ENCODE results near the gene ZBTB47. TPM values are rescaled to one million over a fixed set of nuclear protein-coding genes. Genes with fewer than 3 reads are reported as not detected.

Gene ZBTB47
- total RNA-seq, 3 donors from 2014 or later (not counting 1 experiment from before 2014, with no cell fraction given), result 2.1 to 3.0 (median 3.0) TPM

GRCh38 chr3:42640771-42641370 is 12.6 kb upstream of the ZBTB47 start:
- Mint-ChIP-seq H3K4me3 (peak overlapping the region; percentile 29), H3K27me3 (ENCODE audit: low read depth in 2 of 2) (no peaks in the 10 kb centered on the region), H3K36me3 (peaks cover 19% of the 10 kb centered on the region), H3K27ac (peak overlapping the region in 1 of 2 donors; percentile 50), H3K9me3 (no peaks in the 10 kb centered on the region), H3K4me1 (peaks cover 8 to 10% of the 10 kb centered on the region in 2 donors)
- peaks cover 81% of the 10 kb centered on the region for H3K36me3 ChIP-seq (ENCODE audit: control insufficient read depth, insufficient read depth, low read length)
- H3K4me1 ChIP-seq (ENCODE audit: control insufficient read depth, insufficient read depth, low read length), result peaks cover 7% of the 10 kb centered on the region
- intact Hi-C loops (cut with micrococcal nuclease), result no loop called here
- H3K4me3 ChIP-seq (ENCODE audit: low read length), result no peak overlapping the region
- TF ChIP-seq CTCF (IDR thresholded peaks at IDR 0.05), result no peak
- H3K27me3 ChIP-seq (ENCODE audit: control insufficient read depth, insufficient read depth, low read length), result no peaks in the 10 kb centered on the region
- 91% methylated on average over 4 of the region's 6 CpGs for WGBS (ENCODE audit: insufficient coverage)
- DNase-seq (no peak), ATAC-seq (no peak)
- H3K9me3 ChIP-seq (ENCODE audit: control insufficient read depth, insufficient read depth, low read length), result no peaks in the 10 kb centered on the region
- H3K27ac ChIP-seq (ENCODE audit: low read length), result no peak overlapping the region

- TF ChIP-seq CTCF (IDR thresholded peaks at IDR 0.05), result no peak
- no peaks in the 10 kb centered on the region for H3K9me3 Mint-ChIP-seq
- Histone ChIP-seq H3K27me3 (ENCODE audit: control insufficient read depth, insufficient read depth, low read length) (no peaks in the 10 kb centered on the region), H3K4me3 (ENCODE audit: low read length) (no peak overlapping the region), H3K27ac (ENCODE audit: low read length) (no peak overlapping the region), H3K9me3 (ENCODE audit: control insufficient read depth, insufficient read depth, low read length) (no peaks in the 10 kb centered on the region), H3K36me3 (ENCODE audit: control insufficient read depth, insufficient read depth, low read length) (peaks cover 50% of the 10 kb centered on the region), H3K4me1 (ENCODE audit: control insufficient read depth, insufficient read depth, low read length) (peaks cover 12% of the 10 kb centered on the region)
- WGBS (ENCODE audit: insufficient coverage), result 96% methylated on average over 4 of the region's 5 CpGs
- intact Hi-C loops (cut with micrococcal nuclease), result no loop called here
- H3K4me3 Mint-ChIP-seq, result no peak overlapping the region
- H3K27me3 Mint-ChIP-seq (ENCODE audit: low read depth in 2 of 2), result no peaks in the 10 kb centered on the region
- DNase-seq, result no peak
- peaks cover 9% of the 10 kb centered on the region for H3K36me3 Mint-ChIP-seq
- ATAC-seq, result no peak
- peaks cover 0 to 21% of the 10 kb centered on the region in 2 donors for H3K4me1 Mint-ChIP-seq
- peak overlapping the region; percentile 4 to 73 for H3K27ac Mint-ChIP-seq
These were observed 5.6 kb upstream of the ZBTB47 start for GRCh38 chr3:42647821-42648459.

- peak overlapping the region; percentile 63 to 73 for H3K27ac Mint-ChIP-seq
- peaks cover 39% of the 10 kb centered on the region for H3K36me3 ChIP-seq (ENCODE audit: control insufficient read depth, insufficient read depth, low read length)
- H3K27me3 Mint-ChIP-seq (ENCODE audit: low read depth in 2 of 2), result no peaks in the 10 kb centered on the region
- DNase-seq (no peak), ATAC-seq (no peak)
- no peak overlapping the region for H3K27ac ChIP-seq (ENCODE audit: low read length)
- peaks cover 0 to 31% of the 10 kb centered on the region in 2 donors for H3K4me1 Mint-ChIP-seq
- peaks cover 23% of the 10 kb centered on the region for H3K4me1 ChIP-seq (ENCODE audit: control insufficient read depth, insufficient read depth, low read length)
- no peaks in the 10 kb centered on the region for H3K9me3 ChIP-seq (ENCODE audit: control insufficient read depth, insufficient read depth, low read length)
- H3K27me3 ChIP-seq (ENCODE audit: control insufficient read depth, insufficient read depth, low read length), result no peaks in the 10 kb centered on the region
- no peak overlapping the region for H3K4me3 Mint-ChIP-seq
- H3K4me3 ChIP-seq (ENCODE audit: low read length), result no peak overlapping the region
- no peaks in the 10 kb centered on the region for H3K36me3 Mint-ChIP-seq
- intact Hi-C loops (cut with micrococcal nuclease), result no loop called here
- no peak for TF ChIP-seq CTCF (IDR thresholded peaks at IDR 0.05)
- WGBS (ENCODE audit: insufficient coverage), result no CpG with 5 or more reads among the region's 2 CpGs
- H3K9me3 Mint-ChIP-seq, result no peaks in the 10 kb centered on the region
These were observed 4.5 kb upstream of the ZBTB47 start for GRCh38 chr3:42649006-42649405.

All from natural killer cell (primary cell).